GM19351 (cell line): ENCODE measurements around the gene TBC1D32.
"Not testable (repeated sequence)": the region's sequence is repeated elsewhere in the genome, so short reads cannot be mapped to it uniquely, and the experiment has no call there.

Source experiments
- ATAC-seq: cut with Tn5 transposase; IDR thresholded peaks from one replicate; pipeline ENCODE4 v1.9.1; 2021; ENCODE audit warnings: mild to moderate bottlenecking, moderate library complexity; ENCODE audit not compliant: unreplicated experiment

The TBC1D32 gene

GRCh38 chr6:121236984-121237383, 97.3 kb downstream of the TBC1D32 start:
- no peak for ATAC-seq

DNA sequence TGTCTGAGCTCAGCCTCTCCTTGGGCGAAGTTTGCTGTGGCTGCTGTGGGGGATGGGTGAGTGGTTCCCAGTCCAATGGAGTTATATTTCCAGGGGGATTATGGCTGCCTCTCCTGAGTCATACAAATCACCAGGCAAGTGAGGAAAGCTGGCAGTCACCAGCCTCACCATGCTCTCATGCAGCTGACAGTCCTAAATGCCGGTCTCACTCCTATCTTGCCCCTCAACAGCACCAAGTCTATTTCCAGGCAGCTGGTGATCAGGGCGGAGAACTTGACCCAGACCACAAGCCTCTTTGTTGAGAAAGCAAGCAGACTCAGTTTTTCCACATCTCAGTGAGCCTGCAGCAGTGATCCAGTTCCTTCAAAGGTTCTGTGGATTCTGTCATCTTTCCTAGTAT, 98.9 kb downstream of the TBC1D32 start:
- ATAC-seq: no peak

DNA sequence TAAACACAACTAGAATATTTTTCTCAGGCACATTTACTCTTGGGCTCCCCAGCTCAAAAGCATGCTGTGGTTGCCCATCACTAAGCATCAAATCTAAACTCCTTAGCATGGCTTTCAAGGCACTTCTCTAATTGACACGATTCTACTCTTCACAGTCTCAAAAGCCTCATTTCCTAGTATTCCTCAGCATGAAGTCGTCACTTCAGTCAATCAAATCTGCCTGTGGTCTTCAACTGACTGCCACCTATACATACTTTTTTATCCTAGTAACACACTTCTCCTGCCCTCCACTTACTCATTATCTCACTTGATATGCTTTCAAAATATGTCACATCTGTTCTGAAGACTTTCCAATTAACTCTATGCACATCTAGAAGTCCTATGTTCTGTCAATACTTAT, 110.3 kb downstream of the TBC1D32 start:
- no peak for ATAC-seq

GRCh38 chr6:121223212-121223611, 111.1 kb downstream of the TBC1D32 start:
- no peak for ATAC-seq

- no peak for ATAC-seq
Observed at GRCh38 chr6:121222656-121223055, 111.6 kb downstream of the TBC1D32 start.

DNA sequence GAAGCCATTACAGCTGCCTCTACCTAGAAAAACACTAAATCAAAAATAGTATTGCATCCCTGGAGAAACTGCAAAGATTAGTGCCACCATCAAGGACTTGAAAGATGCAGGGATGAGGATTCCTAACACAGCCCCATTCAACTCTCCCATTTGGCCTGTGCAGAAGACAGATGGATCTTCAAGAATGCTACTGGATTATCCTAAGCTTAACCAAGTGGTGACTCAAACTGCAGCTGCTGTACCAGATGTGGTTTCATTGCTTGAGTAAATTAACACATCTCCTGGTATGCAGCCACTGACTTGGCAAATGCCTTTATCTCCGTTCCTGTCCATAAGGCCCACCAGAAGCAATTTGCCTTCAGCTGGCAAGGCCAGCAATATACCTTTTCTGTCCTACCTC, 117.4 kb downstream of the TBC1D32 start:
- ATAC-seq: no peak

DNA sequence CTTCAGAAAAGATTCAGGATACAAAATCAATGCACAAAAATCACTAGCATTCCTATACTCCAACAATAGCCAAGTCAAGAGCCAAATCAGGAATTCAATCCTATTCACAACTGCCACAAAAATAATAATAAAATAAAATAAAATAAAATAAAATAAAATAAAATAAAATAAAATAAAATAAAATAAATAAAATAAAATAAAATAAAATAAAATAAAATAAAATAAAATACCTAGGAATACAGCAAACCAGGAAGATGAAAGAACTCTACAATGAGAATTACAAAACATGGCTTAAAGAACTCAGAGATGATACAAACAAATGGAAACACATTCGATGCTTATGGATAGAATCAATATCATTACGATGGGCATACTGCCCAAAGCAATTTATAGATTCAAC, 120.9 kb downstream of the TBC1D32 start:
- ATAC-seq: not testable (repeated sequence)

- no peak for ATAC-seq
Observed at GRCh38 chr6:121210943-121211342, 123.3 kb downstream of the TBC1D32 start.

- no peak for ATAC-seq
Observed at GRCh38 chr6:121205569-121205968, 128.7 kb downstream of the TBC1D32 start.

- no peak for ATAC-seq
Observed at GRCh38 chr6:121201105-121201504, 133.2 kb downstream of the TBC1D32 start.

GRCh38 chr6:121196042-121196441, 138.2 kb downstream of the TBC1D32 start:
- ATAC-seq: not testable (repeated sequence)

DNA sequence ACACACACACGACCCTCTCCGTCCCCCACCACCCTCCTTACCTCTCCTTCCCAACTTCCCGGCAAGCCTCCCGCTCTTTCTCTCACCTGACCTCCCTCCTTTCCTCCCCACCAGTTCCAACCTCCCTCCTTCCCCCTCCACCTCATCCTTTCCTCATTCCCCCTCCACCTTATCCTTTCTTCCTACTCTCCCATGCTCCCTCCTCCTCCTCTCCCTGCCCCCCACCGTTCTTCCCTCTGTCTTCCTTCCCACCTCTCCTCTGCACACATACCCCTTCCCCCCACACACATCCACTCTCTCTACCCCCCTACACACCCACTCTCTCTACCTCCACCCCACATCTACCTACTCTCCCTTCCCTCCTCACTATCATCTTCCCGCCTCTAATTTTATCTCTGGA, 144.2 kb downstream of the TBC1D32 start:
- ATAC-seq: no peak

DNA sequence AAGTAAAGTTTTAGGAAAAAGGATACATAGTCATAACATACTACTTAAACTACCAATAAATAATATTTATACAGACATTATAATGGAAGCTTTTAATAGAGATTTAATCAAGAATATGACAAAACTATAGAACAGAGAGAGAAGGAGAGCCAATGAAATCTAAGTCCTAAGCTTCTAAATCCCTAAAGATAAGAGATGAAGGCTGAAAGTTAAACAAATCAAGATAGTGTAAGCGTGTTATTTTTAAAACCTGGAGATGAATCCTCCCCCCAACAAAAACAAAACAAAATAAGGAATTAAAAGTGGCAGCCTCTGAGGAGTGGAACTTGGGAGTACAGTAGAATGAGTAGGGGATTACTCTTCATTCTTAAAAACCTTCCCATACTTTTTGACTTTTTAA, 145.9 kb downstream of the TBC1D32 start:
- ATAC-seq: no peak

GRCh38 chr6:121187833-121188200, 146.5 kb downstream of the TBC1D32 start:
- no peak for ATAC-seq

DNA sequence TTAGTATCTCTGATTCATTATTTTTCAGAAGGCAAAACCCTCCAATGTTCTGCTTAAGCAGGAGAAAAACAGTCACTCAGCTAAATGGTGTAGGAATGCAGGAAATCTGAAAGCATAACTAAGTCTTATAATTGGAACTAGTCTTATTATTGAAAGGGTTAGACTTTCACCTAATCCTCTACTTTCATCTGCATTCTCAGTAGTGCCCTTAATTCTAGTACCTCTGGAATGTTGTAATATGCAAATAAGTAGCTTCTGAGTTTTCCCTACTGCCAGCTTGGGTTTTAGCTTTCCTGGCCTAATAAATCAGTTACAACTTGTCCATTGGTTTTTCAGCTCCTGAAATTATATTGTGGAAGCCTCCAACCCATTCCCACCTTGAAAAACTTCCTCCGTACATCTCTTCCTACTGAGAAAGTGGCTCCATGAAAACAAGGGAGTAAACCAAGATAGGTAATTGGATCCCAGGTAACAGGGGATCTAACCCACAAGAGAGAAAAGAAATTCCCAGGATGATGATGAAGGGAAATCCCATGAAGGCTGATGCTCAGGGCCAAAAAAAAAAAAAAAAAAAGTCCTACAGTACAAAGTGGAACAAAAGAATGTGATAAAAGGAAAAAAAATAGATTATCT, 147.0 kb downstream of the TBC1D32 start:
- no peak for ATAC-seq

DNA sequence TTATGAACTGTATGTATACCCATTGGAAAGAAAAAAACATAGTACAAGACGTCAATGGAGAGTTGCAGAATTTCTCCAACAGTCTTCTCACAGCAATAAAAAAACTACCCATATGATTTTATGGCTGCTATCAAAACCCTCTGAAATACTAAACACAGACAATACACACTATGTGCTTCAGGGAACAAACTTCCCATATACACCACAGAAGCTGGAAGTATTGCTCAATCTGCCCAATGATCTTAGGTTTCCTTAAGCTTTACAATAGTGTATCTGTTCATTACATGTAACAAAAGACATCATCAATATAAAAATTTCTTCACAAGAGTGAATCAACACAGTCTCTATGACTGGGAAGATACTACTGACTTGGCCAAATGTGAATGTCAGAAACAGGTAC, 150.5 kb downstream of the TBC1D32 start:
- ATAC-seq: no peak

DNA sequence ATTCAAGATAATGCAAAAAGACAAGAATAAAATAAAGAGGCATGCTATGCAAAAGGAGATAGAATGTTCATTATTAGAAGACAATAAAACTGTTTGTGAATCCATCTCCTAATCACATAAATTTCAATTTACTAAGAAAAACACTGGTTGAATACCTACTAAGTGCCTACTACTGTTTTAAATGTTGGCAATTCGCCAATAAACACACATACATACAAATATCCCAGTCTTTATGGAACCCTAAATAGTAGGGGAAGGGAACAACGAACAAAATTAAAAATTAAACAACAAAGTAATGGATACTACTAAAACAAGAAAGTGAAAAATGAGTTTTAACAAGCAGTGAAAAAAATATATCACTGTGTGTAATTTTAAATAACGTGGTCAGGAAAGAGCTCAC, 158.5 kb downstream of the TBC1D32 start:
- no peak for ATAC-seq

DNA sequence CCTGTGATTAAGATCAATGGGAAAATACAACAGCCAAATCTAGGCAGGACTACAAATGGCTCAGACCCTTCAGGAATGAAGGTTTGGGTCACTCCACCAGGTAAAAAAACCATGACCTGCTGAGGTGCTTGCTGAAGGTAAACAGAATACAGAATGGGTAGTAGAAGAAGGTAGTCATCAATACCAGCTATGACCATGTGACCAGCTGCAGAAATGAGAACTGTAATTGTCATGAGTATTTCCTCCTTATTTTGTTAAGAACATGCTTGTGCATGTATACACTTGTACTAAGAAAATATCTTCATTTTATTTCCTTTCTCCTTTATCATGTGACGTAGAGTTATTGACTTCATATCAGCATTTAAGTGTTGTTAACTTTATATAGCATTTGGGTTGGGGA, 161.8 kb downstream of the TBC1D32 start:
- not testable (repeated sequence) for ATAC-seq

GRCh38 chr6:121171879-121172278, 162.4 kb downstream of the TBC1D32 start:
- no peak for ATAC-seq

DNA sequence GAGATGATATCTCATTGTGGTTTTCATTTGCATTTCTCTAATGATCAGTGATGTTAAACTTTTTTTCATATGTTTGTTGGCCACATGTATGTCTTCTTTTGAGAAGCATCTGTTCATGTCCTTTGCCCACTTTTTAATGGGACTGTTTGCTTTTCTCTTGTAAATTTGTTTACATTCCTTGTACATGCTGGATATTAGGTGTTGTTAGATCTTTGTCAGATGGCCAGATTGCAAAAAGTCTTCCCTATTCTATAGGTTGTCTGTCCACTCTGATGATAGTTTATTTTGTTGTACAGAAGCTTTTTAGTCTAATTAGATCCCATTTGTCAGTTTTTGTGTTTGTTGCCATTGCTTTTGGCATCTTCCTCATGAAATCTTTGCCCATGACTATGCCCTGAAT, 172.4 kb downstream of the TBC1D32 start:
- no peak for ATAC-seq

- ATAC-seq: no peak
Observed at GRCh38 chr6:121160276-121160675, 174.0 kb downstream of the TBC1D32 start.

- no peak for ATAC-seq
Observed at GRCh38 chr6:121158891-121159290, 175.4 kb downstream of the TBC1D32 start.

- ATAC-seq: no peak
Observed at GRCh38 chr6:121158438-121158837, 175.8 kb downstream of the TBC1D32 start.
